Forelimb muscle (tissue), 1 donor: ENCODE measurements around the gene RPA1. TPM values are rescaled to one million over a fixed set of nuclear protein-coding genes. Genes with fewer than 3 reads are reported as not detected.

Experiments
- DNase-seq: peaks from one replicate; pipeline ENCODE4 v3.0.0-alpha.2; 2013; ENCODE audit warnings: low read depth
- polyA plus RNA-seq: library from polyadenylated mRNA; unstranded; fragments of 120-200 nt; gene quantifications from one replicate; pipeline ENCODE4 v1.2.1, GENCODE V29; 2013; ENCODE audit not compliant: insufficient read length

Gene RPA1
- polyA plus RNA-seq, 1 donor, result 46.4 TPM

- no peak for DNase-seq
Observed at GRCh38 chr17:1941272-1942065, 111.7 kb downstream of the RPA1 start.

GRCh38 chr17:1942066-1942365 lies 112.2 kb downstream of the RPA1 start:
- DNase-seq, result no peak

DNA sequence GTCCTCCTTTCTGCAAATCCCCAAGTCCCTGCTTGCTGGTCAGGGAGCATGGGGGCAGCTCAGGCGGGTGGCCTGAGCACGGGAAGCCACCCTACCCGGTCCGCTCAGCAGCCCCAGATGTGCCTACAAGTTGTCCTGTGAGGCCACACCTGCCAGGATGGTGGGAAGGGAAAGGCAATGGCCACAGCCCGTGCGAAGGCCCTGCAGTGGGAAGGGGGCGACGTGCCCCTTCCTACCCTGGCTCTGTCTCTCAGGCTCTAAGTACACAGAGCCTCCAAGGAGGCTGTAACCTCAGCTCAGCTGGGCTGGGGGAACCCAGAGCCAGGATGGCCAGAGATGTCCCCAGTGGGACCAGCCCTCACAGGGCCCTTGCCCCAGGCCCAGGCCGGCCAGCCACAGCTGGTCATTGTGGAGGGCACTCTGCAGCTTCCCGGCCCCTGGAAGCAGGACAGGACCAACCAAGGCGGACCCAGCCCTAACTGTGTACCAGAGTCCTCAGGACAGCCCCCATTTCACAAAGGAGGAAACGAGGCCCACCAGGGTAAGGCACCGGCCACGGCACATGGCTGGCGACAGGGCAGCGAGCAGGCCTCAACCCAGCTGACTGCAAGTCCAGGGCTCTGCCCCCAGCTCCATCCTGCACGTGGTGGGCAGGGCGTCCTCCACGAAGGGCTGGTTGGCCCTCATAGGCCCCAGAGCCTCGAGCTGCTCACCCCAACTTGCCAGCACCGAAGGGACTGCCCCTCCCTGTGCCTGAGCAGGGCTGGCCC lies 113.0 kb downstream of the RPA1 start:
- no peak for DNase-seq

DNA sequence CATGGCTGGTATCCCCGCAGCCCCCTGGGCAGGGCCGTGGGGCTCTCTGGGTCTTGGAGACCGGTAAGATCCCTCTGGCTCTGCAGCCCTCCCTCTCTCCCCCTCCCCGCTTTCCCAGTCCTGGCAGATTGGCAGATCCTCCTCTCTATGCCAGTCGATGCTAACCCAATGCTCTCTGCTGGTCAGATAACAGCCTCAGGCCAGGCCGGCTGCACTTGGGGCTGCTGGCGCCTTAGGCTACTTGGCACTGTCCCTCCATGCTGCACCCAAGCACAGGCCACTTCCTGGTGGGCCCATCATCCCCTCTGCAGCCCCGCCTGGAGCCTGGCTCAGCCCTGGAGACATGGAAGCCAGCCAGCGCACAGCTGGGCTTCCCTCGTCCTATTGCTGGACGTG lies 113.6 kb downstream of the RPA1 start:
- no peak for DNase-seq

GRCh38 chr17:1945621-1946020 lies 115.8 kb downstream of the RPA1 start:
- no peak for DNase-seq

DNA sequence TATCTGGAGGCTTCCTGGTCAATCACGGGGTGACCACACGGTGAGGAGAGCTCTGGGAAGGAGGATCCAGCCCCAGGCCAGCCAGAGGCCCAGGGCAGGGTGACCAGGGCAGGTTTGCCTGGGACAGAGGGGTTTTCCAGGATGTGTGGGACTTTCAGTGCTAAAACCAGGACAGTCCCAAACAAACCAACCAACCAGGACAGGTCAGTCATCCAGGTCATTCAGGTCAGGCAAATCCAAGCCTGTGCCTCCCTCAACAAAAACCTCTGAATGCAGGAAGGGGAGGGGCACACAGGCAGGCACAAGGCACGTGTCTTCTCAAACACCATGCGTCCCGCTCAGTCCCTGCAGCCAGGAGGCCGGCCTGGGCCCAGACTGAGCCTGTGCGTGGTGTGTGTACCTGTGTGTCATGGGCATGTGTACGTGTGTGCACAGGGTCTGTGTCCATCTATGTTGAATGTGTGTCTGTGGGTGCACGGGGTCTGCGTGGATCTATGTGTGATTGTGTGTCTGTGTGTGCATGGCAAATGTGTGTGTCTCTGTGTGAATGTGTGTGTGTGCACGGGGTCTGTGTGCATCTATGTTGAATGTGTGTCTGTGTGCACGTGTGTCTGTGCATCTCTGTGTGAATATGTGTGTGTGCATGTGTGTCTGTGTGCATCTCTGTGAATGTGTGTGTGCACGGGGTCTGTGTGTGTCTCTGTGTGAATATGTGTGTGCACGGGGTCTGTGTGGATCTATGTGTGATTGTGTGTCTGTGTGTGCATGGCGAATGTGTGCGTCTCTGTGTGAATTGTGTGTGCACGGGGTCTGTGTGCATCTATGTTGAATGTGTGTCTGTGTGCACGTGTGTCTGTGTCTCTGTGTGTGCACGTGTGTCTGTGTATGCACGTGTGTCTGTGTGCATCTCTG lies 116.5 kb downstream of the RPA1 start:
- no peak for DNase-seq

- DNase-seq, result no peak
Observed at GRCh38 chr17:1947229-1947742, 117.5 kb downstream of the RPA1 start.

- DNase-seq, result no peak
Observed at GRCh38 chr17:1947743-1948516, 118.1 kb downstream of the RPA1 start.

DNA sequence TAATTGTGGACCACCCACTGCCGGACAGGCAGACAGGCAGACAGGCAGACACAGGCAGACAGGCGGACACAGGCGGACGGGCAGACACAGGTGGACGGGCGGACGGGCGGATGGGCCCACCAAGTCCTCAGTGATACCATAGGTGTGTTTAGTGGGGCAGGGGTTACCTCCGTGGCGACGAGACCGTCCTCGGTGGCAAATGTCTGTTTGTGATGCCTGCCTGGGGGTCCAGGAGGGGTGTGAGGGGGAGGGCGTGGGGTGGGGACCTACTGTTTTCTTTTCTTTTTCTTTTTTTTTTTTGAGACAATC lies 118.7 kb downstream of the RPA1 start:
- no peak for DNase-seq

Other genes with a start within 250 kb of the RPA1 start
- gene SLC43A2, start 201.2 kb upstream of the RPA1 start, polyA plus RNA-seq, result 3.9 TPM
- gene SCARF1, start 184.3 kb upstream of the RPA1 start, polyA plus RNA-seq, result 7.1 TPM
- 2.7 TPM for gene RILP, start 180.1 kb upstream of the RPA1 start, polyA plus RNA-seq
- gene PRPF8, start 145.1 kb upstream of the RPA1 start, polyA plus RNA-seq, result 161 TPM
- gene TLCD2, start 119.6 kb upstream of the RPA1 start, polyA plus RNA-seq, result 5.3 TPM
- 14.5 TPM for gene WDR81, start 105.3 kb upstream of the RPA1 start, polyA plus RNA-seq
- 2.4 TPM for gene SERPINF2, start 87.1 kb upstream of the RPA1 start, polyA plus RNA-seq
- 313 TPM for gene SERPINF1, start 67.9 kb upstream of the RPA1 start, polyA plus RNA-seq
- gene SMYD4, start 103 bp upstream of the RPA1 start, polyA plus RNA-seq, result 7.9 TPM
- gene RTN4RL1, start 195.3 kb downstream of the RPA1 start, polyA plus RNA-seq, result 1.5 TPM
- gene DPH1, start 200.1 kb downstream of the RPA1 start, polyA plus RNA-seq, result 30.9 TPM
- gene OVCA2, start 212.0 kb downstream of the RPA1 start, polyA plus RNA-seq, result 9.3 TPM
- gene HIC1, start 225.1 kb downstream of the RPA1 start, polyA plus RNA-seq, result 34.5 TPM